Ramos (cell line): ENCODE data around the gene POMGNT2.

Experiments used
- in situ Hi-C: fragments of 300-500 bp; cut with MboI; formaldehyde crosslinking; loops from one replicate; pipeline ENCODE4 v1.14.3; 2022; ENCODE audit warnings: low sequenced_read_pairs; ENCODE audit not compliant: unreplicated experiment

The POMGNT2 gene

GRCh38 chr3:43104039-43104438 is 1.8 kb downstream of the POMGNT2 start:
- in situ Hi-C loops = no loop called here

GRCh38 chr3:43102773-43103480 is 3.0 kb downstream of the POMGNT2 start:
- in situ Hi-C loops = no loop called here

- in situ Hi-C loops = no loop called here
Measured at GRCh38 chr3:43098761-43099160, 7.1 kb downstream of the POMGNT2 start.

- in situ Hi-C loops = no loop called here
Measured at GRCh38 chr3:43097400-43098080, 8.3 kb downstream of the POMGNT2 start.

- in situ Hi-C loops = no loop called here
Measured at GRCh38 chr3:43096761-43097160, 9.1 kb downstream of the POMGNT2 start.

GRCh38 chr3:43095370-43095769 is 10.5 kb downstream of the POMGNT2 start:
- in situ Hi-C loops = no loop called here

GRCh38 chr3:43094851-43095250 is 11.0 kb downstream of the POMGNT2 start:
- in situ Hi-C loops = no loop called here

- in situ Hi-C loops = no loop called here
Measured at GRCh38 chr3:43094381-43094780, 11.5 kb downstream of the POMGNT2 start.

GRCh38 chr3:43093974-43094373 is 11.9 kb downstream of the POMGNT2 start:
- in situ Hi-C loops = no loop called here

GRCh38 chr3:43093006-43093405 is 12.9 kb downstream of the POMGNT2 start:
- in situ Hi-C loops = no loop called here

- in situ Hi-C loops = no loop called here
Measured at GRCh38 chr3:43091481-43091880, 14.4 kb downstream of the POMGNT2 start.

- in situ Hi-C loops = no loop called here
Measured at GRCh38 chr3:43090238-43090637, 15.6 kb downstream of the POMGNT2 start.

GRCh38 chr3:43089081-43089480 is 16.8 kb downstream of the POMGNT2 start:
- in situ Hi-C loops = no loop called here

- in situ Hi-C loops = no loop called here
Measured at GRCh38 chr3:43087249-43087776, 18.6 kb downstream of the POMGNT2 start.

- in situ Hi-C loops = no loop called here
Measured at GRCh38 chr3:43086460-43087165, 19.3 kb downstream of the POMGNT2 start.

GRCh38 chr3:43082457-43082856 is 23.4 kb downstream of the POMGNT2 start:
- in situ Hi-C loops = no loop called here

- in situ Hi-C loops = no loop called here
Measured at GRCh38 chr3:43081796-43082195, 24.1 kb downstream of the POMGNT2 start.

GRCh38 chr3:43080726-43081568 is 24.9 kb downstream of the POMGNT2 start:
- in situ Hi-C loops = no loop called here

- in situ Hi-C loops = no loop called here
Measured at GRCh38 chr3:43079536-43080332, 26.1 kb downstream of the POMGNT2 start.
